Stimulated activated CD4-positive, alpha-beta T cell treated with anti-CD3 and anti-CD28 coated beads, Interleukin-4, amount 100 ng/mL, for 4 hours (primary cell): ENCODE results near the gene OR8S1.

Experiments
- DNase-seq, 2 experiments: peaks; one replicate each; pipeline ENCODE4 v3.0.0-alpha.2; 2020

Gene OR8S1

DNA sequence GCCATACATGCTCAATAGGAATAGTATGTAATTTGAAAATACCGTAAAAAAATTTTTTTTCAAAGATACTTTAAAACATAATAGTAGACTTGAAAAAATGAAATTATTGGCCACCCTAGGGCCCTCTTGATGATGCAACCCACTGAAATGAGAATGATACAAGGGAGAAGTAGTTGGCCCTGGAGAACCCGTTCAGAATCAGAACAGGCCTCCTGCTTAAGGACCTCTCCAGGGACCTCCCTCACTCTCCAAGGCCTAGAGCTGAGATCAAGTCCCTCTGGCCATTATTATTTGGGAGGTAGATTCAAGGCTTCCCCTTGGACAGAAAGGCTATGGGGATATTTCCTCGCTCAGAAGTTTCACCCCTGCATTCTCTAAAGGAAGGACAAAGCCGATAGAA is 32.5 kb downstream of the OR8S1 start:
- DNase-seq = no peak

- no peak for DNase-seq
Observed at GRCh38 chr12:48567731-48568130, 42.3 kb downstream of the OR8S1 start.

DNA sequence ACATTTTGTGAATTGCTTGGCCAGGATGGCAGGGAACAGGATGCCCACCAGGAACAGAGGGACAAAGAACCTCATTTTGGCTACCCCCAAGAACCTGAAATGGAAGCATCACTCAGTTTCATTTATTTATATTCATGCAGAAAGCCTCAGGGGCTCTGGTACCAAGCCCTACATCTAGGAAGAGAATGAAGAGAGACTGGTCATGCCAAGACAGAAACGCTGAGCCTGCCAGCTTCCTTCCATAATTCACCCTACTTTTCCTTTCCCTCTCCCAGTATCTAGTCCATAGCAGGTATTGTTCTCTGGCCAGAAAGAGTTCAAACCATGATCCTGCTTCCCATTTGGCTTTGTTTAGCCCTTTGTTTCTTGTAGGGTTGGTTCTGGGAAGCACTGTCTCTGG is 44.5 kb downstream of the OR8S1 start, which contains the start of gene LALBA:
LALBA (minus strand) TSS at position 101 of the 400 bp plus-strand sequence; CDS start at position 75, 26 bp downstream.
- DNase-seq = no peak

DNA sequence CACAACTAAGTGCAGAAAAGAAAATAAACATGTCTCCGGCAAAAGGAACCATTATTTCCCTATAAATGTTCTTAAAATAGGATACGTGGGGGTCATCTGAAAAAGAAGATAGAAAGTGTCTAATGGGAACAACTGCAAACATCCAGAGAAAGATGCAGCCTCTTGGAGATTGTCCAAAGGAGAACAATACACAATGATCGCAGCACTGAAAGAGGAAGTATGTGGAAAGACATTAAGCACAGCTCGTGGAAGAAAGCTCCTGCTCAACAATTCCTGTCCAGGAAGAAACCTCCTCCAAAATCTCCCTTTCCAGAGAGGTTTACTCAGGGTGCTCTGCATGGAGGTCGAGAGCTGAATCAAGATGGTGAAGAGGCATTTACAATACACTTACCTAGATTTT is 46.9 kb downstream of the OR8S1 start:
- no peak for DNase-seq
